GM21529 (cell line): ENCODE measurements around the gene MED31.
"Not testable (repeated sequence)": the region's sequence is repeated elsewhere in the genome, so short reads cannot be mapped to it uniquely, and the experiment has no call there.

ENCODE experiments used
- ATAC-seq: cut with Tn5 transposase; IDR thresholded peaks from one replicate; pipeline ENCODE4 v1.9.1; 2021; ENCODE audit not compliant: unreplicated experiment

MED31 gene

GRCh38 chr17:6627019-6627418, 24.4 kb downstream of the MED31 start:
- ATAC-seq, result no peak

GRCh38 chr17:6626616-6627015, 24.8 kb downstream of the MED31 start:
- no peak for ATAC-seq

GRCh38 chr17:6623941-6624340, 27.5 kb downstream of the MED31 start:
- ATAC-seq, result no peak

- no peak for ATAC-seq
These were observed 40.2 kb downstream of the MED31 start for GRCh38 chr17:6611231-6611630.

- ATAC-seq, result no peak
These were observed 41.4 kb downstream of the MED31 start for GRCh38 chr17:6610011-6610410.

- ATAC-seq, result no peak
These were observed 43.1 kb downstream of the MED31 start for GRCh38 chr17:6608321-6608720.

- ATAC-seq, result no peak
These were observed 46.3 kb downstream of the MED31 start for GRCh38 chr17:6605142-6605541.

- no peak for ATAC-seq
These were observed 47.6 kb downstream of the MED31 start for GRCh38 chr17:6603744-6604325.

GRCh38 chr17:6602141-6602540, 49.3 kb downstream of the MED31 start:
- ATAC-seq, result no peak

GRCh38 chr17:6599364-6599763, 52.0 kb downstream of the MED31 start:
- no peak for ATAC-seq

GRCh38 chr17:6597727-6598126, 53.7 kb downstream of the MED31 start:
- no peak for ATAC-seq

- ATAC-seq, result no peak
These were observed 54.5 kb downstream of the MED31 start for GRCh38 chr17:6596941-6597340.

- ATAC-seq, result no peak
These were observed 54.9 kb downstream of the MED31 start for GRCh38 chr17:6596511-6596910.

- no peak for ATAC-seq
These were observed 55.3 kb downstream of the MED31 start for GRCh38 chr17:6596081-6596480.

GRCh38 chr17:6593371-6593770, 58.0 kb downstream of the MED31 start:
- not testable (repeated sequence) for ATAC-seq
